HG03159 (cell line): ENCODE results near the gene TBCD.

Experiments
- ATAC-seq: cut with Tn5 transposase; IDR thresholded peaks from one replicate; pipeline ENCODE4 v1.9.1; 2021; ENCODE audit warnings: mild to moderate bottlenecking, moderate library complexity; ENCODE audit not compliant: unreplicated experiment

TBCD gene

DNA sequence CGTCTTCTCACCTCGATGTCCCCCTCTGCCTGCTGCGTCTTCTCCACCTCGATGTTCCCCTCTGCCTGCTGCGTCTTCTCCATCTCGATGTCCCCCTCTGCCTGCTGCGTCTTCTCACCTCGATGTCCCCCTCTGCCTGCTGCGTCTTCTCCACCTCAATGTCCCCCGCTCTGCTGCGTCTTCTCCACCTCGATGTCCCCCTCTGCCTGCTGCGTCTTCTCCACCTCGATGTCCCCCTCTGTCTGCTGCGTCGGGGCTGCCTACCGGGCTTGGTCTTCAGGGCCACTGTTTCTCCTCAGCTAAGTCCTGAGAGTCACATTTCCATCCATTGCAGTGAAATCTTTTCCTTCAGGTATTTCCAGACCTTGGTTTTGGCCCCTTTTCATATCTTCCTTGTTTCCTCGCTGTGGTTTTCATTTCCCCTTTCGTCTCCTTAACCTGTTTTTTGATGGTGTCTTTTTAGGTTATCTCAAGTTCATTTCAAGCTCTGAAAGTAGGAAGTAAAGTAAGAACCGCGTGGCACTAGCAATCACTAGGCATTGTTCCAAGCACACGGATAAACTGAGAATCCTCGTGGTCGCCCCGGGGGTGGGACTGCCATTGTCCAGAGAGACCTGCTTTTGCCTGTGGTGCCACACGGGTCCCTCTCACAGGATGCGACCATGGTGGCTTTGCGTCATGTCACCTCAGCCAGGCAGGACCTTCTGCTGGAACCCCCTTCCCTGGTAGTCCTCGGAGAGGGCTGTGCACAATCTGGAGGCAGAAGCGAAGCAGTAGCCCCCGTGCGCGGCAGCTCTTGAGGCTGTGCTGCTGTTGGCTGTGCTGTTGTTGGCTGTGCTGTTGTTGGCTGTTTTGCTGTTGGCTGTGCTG, 97.4 kb downstream of the TBCD start:
- ATAC-seq: no peak

DNA sequence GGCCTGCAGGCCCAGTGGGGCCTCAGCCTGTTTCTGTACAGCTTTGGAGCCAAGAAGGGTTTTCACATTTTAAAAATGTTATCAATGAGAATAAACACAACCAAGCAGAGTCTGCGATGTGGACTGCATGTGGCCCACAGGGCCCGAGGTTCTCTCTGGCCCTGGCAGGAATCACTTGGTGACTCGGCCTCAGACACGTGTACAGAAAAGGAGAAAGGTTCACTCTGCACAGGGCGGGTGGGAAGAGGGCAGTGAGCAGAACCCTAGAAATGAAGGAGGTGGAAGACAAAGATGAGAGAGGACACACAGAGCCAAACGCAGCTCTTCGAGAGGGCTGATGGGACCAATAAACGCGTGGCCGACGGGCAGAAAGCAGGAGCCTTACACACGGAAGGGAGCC, 99.5 kb downstream of the TBCD start:
- ATAC-seq: no peak

DNA sequence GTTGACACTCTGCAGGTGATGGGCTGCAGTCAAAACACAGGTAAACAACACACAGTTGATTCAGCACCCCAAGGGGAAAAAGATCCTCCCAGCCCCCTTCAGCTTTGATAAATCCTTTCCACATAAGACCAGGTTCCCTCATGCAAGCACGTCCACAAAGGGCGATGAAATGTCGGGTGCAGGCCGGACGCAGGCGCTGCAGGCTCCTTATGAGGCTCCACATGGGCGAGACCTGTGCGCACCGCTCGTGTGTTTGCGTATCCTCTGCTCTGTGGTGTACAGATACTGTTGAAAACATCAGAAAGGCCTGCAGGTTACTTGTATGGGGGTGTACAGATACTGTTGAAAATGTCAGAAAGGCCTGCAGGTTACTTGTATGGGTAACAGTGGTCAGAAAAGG, 102.4 kb downstream of the TBCD start:
- no peak for ATAC-seq

DNA sequence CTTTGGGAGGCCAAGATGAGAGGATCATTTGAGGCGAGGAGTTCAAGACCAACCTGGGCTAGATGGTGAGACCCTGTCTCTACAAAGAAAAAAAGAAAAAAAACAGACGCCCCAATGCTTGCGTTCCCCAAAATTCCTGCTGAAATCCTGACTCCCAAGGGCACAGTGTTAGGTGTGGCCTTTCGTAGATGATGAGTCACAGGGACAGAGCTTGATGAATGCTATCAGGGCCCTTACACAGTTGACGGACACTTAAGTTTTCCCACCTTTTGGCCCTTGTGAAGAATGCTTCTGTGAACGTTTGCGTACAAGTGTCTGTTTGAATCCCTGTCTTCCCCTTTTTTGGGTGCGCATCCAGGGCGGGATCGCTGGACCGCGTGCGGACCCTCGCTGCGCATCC, 104.5 kb downstream of the TBCD start:
- no peak for ATAC-seq

DNA sequence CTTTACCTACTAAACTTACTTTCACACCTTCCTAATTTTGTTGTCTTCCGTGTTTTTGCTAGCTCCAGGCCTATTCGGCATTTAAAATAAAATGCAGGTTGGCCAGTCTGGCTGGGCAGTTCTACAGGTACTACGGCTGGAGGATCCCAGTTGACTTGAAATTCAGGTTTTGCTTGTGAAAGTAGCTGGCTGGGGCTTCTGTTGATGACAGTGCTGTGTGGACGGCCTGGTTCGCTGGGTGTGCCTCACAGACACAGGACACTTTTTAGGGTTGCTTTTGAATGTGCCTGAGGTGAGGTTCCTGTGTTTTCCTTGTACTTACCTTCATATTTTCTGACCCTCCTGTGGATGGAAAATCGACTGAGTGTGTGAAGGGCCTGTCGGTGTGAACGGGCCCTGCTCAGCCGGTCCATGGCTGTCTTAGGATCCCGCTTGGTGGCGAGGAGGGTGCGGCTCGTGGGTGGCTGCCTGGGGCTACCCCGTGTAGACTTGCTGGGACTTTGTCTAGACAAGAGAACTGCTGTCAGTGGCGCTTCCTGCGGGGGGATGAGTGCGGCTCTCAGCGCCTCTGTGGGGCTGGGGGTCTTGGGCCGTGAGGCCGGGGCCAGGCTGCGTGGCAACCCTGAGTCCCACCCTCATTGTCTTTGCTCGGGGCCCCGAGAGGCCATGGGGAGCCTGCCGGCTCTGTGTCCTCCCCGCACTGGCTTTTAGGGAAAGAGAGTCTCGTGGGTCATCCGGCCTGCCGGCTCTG, 106.7 kb downstream of the TBCD start:
- ATAC-seq: no peak

DNA sequence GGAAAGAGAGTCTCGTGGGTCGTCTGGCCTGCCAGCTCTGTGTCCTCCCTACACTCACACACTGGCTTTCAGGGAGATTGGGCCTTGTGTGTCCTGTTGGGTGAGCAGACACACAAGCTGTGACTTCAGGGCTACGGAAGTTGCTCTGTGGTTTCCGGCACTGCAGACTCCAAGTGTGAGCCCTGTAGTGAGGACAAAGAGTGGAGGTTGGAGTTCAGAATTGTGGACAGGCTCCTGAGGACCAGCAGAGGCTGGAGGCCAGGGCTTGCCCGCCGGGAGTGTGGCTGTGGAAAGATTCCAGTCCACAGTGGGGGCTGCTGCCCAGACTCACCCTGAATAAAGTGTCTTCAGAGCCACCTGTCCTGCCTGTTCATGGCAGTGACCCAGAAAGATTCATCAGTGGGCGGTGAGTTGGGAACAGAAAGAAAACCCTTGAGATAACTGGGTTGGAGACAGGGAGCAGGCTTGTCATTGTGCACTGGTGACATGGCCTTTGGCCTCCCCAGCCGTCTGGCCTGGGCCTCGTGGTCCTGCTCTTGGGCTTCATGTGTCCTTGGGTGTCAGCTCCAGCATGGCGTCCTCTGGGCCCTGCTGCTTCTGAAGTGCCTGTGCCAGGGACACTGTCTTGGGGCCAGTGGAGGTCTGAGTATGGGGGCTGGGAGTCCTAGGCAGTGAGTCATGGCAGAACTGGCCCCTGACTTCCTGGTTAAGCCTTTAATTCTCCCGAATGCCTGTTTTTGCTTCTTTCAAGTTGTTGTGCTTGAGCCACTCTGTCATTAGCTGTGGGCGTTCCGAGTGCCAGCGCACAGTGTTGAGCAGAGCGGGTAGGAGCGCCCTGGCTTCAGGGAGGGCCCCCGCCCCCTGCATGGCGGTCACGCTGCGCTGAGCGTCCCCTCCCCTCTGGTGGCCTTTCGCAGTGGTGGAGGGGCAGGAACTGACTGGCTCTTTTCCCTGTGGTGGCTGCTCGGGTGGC, 107.9 kb downstream of the TBCD start:
- ATAC-seq: no peak

DNA sequence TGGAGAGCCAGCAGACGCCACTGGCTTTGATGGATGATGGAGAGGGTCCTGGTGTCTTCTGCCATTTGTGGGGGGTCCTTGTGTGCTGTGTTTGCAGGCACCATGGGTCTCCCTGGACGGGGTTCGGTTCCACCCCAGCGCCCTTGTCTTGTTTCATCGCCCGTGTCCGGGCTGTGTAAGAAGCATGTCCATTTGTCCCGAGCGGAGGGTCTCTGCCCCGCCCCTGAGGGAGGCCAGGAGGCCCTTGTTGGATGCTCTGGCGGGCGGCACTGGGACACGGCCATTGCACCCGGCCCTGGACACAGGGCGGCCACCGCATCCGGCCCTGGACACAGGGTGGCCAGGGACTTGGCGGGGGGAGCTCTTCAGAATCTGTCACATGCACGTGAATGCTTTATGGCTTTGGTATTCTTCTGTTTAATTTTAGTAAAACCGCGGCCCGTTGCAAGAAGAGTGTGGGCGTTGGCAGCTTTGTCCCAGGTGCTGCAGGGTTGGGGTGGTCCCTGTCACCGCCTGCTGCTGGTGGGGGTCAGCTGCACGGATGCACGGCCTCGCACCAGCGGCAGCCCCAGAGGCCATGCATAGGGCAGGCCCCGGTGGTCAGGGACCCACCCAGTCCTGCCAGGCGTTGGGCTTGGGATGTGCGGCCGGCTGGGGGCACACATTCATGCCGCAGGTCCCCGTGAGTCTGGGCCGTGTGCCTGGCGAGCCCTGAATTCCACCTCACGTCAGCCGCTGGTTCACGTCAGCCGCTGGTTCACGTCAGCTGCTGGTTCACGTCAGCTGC, 108.9 kb downstream of the TBCD start:
- no peak for ATAC-seq

DNA sequence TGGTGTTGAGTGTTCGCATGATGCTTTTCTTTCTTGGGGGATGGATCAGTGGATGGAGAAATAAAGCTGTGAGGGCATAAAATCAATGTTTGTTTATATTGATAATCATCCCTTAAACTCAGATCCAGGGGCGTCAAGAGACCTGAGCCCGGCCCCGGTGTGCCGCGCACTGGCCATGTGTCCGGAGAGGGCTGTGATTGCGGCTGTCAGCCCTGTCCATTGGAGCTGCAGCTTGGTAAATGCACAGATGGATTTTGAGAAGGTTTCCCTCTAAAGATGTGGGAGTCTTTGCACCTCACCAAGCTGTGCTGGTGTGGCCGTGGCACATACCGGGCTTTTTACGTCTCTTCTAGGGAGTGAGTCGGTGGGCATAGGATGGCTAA, 109.5 kb downstream of the TBCD start:
- ATAC-seq: no peak

DNA sequence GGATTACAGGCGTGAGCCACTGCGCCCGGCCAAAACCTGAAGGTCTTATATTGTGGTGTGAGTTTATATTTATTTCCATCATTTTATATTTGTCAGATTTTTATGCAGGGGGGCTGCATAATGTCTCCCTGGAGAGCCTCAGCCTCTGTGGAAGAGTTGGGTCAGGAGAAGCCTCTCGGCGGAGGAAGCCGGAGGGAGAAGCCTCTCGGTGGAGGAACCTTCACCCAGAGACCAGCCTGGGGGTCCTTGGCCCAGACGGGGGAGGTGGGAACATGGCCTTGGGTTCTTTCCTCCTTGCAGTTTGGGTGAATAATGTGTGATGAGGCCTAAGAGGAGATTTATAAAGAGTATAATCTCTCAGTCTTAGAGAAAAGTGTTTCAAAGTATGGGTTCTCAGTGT, 110.3 kb downstream of the TBCD start:
- no peak for ATAC-seq

DNA sequence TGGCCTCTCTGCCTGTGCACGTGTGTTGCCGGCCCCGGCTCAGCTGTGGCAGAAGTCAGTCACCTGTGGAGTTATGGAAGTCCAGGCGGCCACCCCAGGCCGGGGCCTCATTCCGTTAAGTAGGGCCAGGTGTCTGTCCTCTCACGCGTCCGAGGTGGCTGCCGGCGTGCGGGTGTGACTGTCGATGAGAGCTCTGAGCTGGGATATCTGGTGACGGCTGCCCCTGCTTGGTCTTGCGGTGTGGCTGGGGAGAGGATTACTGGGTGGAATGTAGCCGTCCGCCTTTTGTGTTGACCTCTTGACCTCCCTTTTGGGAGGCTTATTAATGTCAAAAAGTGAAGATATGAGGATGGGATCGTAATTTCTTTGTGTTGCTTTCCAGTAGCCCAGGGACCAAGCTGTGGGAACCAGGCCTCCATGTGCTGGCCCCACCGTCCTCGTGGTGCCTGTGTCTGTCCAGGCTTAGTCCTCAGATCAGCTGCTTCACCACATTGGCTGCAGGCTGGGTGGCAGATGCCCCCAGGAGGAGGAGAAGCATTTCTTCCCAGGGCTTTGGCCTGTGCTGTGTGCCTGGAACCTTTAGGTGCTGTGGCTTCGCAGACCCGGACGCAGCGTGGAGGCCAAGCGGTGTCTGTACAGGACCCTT, 111.0 kb downstream of the TBCD start:
- no peak for ATAC-seq

DNA sequence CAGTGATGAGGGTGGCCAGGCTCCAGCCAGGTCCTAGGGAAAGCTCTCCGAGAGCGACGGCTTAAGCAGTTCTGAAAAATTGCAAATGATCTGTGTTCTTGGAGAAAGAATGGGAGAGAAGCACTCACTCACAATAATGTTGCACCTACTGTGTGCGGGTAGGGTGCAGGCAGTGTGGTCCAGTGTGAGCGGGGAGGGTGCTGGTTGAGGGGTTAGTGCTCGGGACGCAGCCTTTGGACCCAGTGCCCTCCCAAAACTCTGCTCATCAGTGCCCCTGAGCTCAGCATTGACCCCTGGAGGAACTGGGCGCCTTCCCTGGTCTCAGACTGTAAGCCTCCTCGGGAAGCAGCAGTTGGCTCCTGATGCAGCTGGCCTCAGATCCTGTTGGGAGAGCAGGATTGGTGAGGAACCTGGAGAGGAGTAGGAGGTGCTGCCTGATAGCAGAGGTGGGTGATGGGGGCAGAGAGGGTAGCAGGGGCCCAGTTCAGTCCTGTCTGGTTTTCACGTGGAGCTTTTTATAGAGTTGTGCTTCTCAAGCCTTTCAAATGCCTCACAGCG, 111.6 kb downstream of the TBCD start:
- ATAC-seq: no peak

DNA sequence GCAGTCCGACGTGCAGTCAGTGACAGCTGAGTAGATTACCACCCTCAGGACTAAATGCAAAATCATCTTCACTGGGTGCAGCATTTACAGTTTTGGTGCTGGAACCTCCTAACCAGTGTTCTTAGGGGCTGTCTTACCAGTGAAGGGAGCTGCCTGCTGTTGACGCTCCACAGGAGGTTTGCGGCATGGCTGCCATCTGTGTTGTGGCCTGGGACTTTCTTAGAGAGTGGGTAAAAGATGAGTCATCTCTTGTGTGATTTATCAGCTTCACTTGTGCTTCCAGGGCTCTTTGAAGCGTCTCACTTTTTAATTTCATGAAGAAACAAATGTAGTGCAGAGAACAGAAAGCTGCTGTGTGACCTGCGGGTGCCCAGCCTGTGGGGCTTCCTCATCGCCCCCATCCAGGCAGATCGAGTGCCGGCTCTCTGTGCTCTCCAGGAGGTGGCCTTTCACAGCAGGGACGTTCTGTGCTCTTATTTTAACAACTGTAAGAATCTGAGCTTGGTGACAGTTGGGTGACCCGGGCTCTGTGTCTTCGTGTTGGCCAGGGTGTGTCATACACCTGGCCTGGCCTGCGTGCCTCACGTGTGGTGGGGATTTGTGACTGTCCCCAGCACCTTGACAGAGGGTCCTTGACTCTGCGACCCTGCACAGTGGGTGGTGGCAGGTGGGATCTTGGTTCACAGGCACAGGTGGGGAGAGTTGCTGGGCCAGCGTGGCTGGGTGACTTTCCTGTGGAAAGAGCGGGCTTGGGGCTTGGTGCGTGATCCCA, 112.3 kb downstream of the TBCD start:
- ATAC-seq: peak; percentile 81

DNA sequence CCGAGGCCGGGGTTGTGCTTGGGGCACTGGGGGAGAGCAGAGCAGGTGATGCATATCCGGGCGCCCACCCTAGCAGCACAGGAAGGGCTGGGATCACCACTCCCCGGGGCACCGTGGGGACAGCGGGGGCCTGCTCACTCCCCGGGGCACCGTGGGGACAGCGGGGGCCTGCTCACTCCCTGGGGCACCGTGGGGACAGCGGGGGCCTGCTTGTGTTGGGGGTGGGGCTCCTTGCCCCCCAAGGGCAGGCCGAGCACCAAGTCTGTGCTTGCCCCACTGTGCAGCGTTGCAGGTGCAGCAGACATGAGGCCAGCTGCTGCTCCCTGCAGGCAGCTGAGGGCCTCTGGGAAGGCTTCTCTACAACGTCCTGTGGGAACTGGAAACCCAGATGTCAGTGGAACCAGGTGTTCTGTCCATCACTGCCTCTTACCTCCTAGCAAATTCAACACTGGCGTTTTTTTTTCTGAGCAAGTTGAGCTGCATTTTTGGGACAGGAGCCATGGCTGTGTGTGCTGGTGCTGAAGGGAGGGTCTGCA, 112.9 kb downstream of the TBCD start:
- no peak for ATAC-seq

DNA sequence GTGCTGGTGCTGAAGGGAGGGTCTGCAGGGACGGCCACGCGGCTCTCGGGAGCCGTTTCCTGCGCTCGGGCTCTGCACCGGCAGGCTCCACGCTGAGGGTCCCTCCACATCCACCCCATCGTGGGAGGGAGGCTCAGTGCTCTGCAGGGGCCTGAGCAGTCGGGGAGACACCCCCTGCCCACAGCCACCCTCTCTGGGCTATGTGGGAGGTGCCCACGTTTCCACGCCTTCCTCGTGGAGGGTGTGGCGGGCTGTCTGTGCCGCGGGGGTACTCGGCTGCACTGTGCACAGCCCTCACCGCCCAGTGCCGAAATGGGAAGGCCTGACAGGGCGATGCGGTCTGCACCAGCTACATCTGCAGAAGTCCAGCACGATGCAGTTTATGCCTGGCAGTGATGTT, 113.4 kb downstream of the TBCD start:
- no peak for ATAC-seq

DNA sequence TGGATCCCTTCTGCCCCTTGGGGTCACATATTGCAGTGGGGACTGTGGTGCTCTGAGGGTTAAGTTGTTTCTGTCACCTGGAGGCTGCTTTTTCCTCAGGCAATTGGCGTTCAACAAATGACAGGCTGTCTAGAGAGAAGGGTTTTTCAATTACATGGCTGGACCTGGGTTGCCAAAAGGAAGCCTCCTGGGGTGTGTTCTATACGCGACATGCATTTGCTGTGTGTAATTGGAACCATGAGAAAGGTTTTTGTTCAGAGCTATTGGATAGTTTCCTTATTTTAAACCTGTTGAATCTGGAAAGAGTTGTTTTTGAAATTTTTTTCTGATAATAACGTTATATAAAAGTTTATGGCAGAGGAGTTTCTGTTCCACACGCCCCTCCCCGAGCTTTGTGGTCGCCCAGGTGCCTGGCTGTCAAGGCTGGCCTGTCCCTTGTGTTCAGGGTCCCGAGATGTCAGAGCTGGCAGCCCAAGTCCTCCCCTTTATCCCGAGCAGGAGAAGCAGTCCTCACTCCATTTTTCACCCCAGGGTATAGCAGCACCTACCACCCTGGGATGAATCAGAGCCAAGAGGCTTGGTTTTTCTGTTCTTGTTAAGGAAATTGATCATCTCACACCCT, 114.0 kb downstream of the TBCD start:
- ATAC-seq: no peak

DNA sequence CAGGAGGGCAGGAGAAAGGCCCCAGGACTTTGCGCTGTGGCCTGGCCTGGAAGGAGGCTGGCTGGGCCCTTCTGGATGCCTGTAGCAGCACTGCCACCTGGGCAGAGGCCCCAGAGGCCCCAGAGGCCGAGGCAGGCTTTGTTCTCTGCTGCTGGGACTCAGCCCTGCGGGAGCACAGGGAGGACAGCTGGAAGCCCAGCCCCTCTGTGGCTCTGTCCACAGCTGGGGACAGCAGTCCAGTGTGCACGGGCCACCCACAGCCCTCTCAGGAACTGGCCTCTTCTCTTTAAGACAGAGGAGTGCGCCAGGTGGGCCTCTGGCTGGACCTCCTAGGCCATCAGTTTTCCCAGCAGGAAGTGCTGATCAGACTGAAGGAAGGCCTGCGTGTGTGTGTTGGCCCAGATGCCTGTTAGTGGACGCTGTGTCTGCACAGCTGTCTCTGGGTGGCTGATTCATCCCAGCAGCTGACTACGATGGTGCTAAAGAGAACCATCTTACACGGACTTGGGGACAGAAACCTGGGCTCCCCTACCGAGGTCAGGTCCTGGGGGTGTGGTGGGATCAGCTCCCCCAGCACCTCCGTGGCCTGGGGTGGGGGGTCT, 114.8 kb downstream of the TBCD start:
- no peak for ATAC-seq

DNA sequence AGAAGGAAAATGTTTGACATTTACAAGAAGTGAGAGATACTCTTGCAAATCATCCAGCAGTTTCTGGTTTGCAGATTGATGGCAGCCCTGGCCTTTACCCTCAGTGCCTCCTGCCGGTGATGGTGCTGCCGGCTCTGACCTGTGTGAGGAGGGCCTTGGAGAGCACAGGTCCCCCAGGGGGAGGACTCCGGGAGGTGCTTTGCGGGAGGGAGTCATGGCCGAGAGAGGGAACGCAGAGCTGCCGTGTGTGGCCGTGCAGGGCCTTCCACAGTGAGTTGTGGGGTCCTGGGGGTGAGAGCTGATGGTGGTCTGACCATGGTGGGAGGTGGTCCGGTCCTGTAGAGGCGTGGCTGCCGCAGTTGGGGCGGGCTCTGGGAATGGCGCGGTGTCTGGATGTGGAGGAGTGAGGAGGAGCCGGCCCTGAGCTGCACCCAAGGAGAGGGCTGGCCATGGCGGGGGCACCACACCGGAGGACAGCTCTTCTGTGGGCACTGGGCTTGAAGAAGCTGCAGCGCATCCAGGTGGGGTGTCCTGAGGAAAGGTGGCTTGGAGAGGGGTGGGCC, 116.0 kb downstream of the TBCD start:
- ATAC-seq: no peak
